Epithelial cell of esophagus (primary cell): ENCODE measurements around the gene EGFR.

Experiments used
- DNase-seq: peaks from one replicate; pipeline ENCODE4 v3.0.0; 2010; ENCODE audit warnings: low read depth
- H3K4me3 ChIP-seq: 2 replicates; pipeline ENCODE4 v1.5.1; 2011; ENCODE audit warnings: mild to moderate bottlenecking, low read length, control low read depth
- TF ChIP-seq, protein P1 (sequence below): IDR thresholded peaks from 2 replicates; pipeline ENCODE4 v1.5.1; 2011; ENCODE audit warnings: low read depth, mild to moderate bottlenecking, low read length, control low read depth, inconsistent platforms; ENCODE audit not compliant: insufficient read depth; ENCODE audit errors: missing control alignments

Gene EGFR

DNA sequence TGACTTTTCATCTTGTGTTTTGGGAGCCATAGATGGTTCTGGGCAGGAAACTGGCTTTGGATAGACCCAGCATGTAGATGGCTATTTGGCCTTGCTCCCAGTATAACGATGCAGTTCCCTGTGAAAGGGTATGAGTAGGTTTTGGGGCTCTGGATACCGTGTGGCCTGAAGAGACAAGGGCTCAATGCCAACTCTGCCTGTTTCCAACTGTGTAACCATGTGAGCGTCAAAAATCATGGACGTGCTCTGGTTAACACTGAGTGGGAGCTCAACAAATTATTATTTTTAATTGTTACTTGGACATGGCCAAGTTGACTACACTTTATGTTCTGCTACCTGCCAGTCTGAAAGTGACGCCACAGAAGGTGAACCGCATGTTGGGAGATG is 41.8 kb downstream of the EGFR start:
- TF ChIP-seq, protein P1, sequence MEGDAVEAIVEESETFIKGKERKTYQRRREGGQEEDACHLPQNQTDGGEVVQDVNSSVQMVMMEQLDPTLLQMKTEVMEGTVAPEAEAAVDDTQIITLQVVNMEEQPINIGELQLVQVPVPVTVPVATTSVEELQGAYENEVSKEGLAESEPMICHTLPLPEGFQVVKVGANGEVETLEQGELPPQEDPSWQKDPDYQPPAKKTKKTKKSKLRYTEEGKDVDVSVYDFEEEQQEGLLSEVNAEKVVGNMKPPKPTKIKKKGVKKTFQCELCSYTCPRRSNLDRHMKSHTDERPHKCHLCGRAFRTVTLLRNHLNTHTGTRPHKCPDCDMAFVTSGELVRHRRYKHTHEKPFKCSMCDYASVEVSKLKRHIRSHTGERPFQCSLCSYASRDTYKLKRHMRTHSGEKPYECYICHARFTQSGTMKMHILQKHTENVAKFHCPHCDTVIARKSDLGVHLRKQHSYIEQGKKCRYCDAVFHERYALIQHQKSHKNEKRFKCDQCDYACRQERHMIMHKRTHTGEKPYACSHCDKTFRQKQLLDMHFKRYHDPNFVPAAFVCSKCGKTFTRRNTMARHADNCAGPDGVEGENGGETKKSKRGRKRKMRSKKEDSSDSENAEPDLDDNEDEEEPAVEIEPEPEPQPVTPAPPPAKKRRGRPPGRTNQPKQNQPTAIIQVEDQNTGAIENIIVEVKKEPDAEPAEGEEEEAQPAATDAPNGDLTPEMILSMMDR, result no peak
- no peak for DNase-seq
- no peak overlapping the region for H3K4me3 ChIP-seq

DNA sequence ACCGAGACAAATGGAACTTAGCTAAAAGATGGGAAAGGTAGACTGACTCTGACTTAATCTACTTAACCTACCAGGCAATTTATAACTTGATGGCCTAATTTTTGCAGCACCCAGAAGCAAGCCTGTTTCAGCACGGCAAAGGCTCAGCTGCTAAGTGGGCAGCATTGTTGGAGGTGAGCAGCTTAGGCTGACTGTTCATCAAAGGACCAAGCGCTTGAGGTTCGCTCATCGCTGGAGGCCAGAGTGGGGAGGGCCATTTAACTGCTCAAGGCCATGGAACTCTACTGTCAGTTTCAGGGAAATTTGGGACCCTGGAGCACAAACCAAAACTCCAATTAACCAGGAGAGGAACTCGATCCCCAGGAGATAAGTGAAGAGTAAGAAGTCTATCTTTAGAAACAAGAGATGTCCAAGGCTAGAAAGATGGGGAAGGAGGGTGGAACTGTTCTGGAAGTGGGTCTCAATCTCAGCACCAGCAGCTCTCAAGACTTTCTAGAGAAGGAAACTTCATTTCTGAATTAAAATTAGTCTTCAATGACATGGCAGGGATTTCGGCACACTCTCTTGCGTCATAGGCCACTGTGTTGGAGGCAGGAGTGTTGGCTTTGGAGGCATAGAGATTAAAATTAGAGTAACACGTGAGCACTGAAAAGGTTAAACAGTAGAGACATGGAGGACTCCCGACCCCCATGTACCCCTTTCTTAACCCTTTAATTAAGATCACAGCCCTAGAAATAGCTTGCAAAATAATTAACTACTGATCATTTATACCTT is 43.1 kb downstream of the EGFR start:
- no peak overlapping the region for H3K4me3 ChIP-seq
- TF ChIP-seq, protein P1, result no peak
- DNase-seq, result no peak

DNA sequence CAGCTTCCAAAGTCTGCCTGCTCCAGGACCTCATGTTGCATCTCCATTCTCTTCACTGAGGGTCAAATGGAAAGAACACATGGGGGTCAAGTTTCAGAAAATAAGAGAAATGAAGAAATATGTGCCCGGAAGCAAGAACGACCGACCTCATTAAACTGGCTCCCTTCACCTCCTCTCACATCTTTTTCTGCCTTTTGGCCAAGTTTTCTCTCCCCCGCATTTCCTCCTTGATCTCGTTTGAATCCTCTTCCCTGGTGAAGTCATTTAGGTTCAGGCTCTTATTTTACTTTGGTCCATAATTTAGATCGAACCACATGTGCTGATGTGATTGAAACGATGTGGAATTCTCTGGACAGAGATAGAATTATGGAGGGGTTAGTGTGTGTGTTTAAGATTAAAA is 44.2 kb downstream of the EGFR start:
- TF ChIP-seq, protein P1, result no peak
- H3K4me3 ChIP-seq, result no peak overlapping the region
- no peak for DNase-seq

DNA sequence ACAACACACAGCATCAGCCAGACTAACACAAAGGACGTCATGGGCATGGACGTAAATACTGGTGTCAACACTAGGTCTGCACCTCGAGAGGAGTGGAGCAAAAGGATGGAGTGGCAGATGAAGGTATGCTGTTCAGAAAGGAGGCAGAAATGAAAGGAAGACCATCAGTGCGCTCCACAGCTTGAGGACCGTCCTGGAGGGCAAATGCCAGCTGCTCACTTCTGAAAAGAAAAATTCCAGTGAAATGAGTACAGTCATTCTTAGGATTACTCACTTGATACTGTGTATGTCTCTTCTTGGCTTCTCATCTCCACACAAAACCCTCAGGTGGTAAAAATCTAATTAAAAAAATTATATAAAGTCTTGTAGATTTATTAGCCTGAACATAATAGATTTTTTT is 44.8 kb downstream of the EGFR start:
- no peak overlapping the region for H3K4me3 ChIP-seq
- DNase-seq, result peak; percentile 59
- TF ChIP-seq, protein P1, result no peak

DNA sequence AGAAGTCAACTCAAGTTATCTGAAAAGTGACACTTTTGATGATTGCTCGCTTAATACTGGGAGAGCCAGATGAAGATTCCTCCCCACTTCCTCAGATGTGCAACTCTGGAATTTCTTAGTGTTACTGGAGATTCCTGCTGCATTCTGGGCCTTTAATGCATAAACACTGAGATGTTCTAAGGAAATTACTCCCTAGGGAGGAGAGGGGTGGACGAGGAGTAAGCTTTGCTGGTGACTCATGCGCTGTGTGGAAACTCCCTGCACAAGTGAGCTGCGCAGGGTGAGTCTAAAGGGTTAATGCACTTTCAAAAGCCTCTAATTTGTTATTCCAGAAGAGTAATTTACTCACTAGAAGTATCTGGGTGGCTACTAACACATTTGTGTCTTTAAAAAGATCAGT is 46.3 kb downstream of the EGFR start:
- DNase-seq, result peak; percentile 92
- TF ChIP-seq, protein P1, result no peak
- H3K4me3 ChIP-seq, result no peak overlapping the region

DNA sequence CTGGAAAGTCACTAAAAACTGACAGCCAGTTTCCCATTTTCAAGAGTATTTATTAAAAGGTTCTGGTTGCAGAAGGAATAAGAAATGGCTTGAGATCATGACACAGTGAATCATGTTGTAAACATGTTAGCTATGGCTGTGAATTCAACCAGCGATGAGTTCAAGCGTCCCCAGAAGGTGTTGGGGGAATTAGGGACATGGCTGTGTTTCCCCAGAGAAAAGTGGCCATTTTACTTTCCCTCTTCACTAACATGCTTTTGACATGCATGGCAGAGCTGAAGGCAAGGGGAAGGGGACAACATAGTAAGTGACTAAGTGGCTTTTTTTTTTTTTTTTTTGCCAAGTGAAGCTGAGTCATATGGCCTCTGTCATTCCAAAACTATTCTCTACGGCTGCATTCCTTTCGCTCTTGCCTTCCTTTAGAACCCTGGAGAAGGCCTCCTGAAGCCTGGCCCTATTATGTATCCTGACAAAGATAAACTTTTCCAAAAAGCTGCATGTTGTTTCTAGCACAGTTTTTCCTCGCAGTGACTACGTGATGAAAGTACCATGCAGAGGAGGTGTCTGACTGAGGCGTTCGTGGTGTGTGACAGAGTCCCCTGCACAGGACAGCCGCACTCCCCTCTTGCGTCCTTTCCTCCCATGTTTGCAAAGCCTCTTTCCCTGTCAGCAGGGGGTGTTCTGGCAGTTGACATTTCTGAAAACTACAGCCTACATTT is 46.9 kb downstream of the EGFR start:
- H3K4me3 ChIP-seq, result no peak overlapping the region
- TF ChIP-seq, protein P1, result no peak
- DNase-seq, result peak; percentile 83
